ENCODE results near the gene CCDC146. TPM values are rescaled to one million over a fixed set of nuclear protein-coding genes. Genes with fewer than 3 reads are reported as not detected.

CCDC146 gene
- total and polyA plus RNA-seq, 9 of the 15 experiments (the other 6 are each of a cell fraction or from before 2014, with no cell fraction given) = 0.10 to 0.98 (median 0.26) TPM; not detected in 1

Other genes with a start within 250 kb of the CCDC146 start
- gene SPDYE17, start 90.3 kb upstream of the CCDC146 start, total RNA-seq (2014; rRNA removed) = not detected in 2 replicates
- not detected in 2 replicates for gene SPDYE17, start 90.3 kb upstream of the CCDC146 start, total RNA-seq (2014; rRNA removed; fragmentation: Illumina TruSeq; extraction: Trizol)
- not detected in 2 replicates for gene SPDYE17, start 90.3 kb upstream of the CCDC146 start, total RNA-seq (2015; rRNA removed; fragmentation: Illumina TruSeq; extraction: Trizol)
- gene SPDYE17, start 90.3 kb upstream of the CCDC146 start, total RNA-seq (2021) = not detected in 2 replicates
- not detected in 2 replicates for gene SPDYE17, start 90.3 kb upstream of the CCDC146 start, polyA plus RNA-seq (2011; rRNA removed)
- gene SPDYE17, start 90.3 kb upstream of the CCDC146 start, polyA plus RNA-seq (2014; fragmentation: Illumina TruSeq; extraction: Trizol) = not detected in 2 replicates
- gene SPDYE17, start 90.3 kb upstream of the CCDC146 start, polyA plus RNA-seq (2014; fragmentation: Nextera tagmentation; extraction: Ambion mirVana) = not detected
- not detected in 2 replicates for gene SPDYE17, start 90.3 kb upstream of the CCDC146 start, polyA plus RNA-seq (2014; rRNA removed)
- gene SPDYE18, start 60.1 kb upstream of the CCDC146 start, total RNA-seq (2014; rRNA removed) = 0.33 TPM in 1 of 2 replicates, not detected in the other
- gene SPDYE18, start 60.1 kb upstream of the CCDC146 start, total RNA-seq (2014; rRNA removed; fragmentation: Illumina TruSeq; extraction: Trizol) = 0.18 and 0.32 TPM in 2 replicates
- 0.25 TPM in 1 of 2 replicates, not detected in the other for gene SPDYE18, start 60.1 kb upstream of the CCDC146 start, total RNA-seq (2015; rRNA removed; fragmentation: Illumina TruSeq; extraction: Trizol)
- 0.44 TPM in 1 of 2 replicates, not detected in the other for gene SPDYE18, start 60.1 kb upstream of the CCDC146 start, total RNA-seq (2021)
- gene SPDYE18, start 60.1 kb upstream of the CCDC146 start, polyA plus RNA-seq (2011; rRNA removed) = 0.11 and 0.26 TPM in 2 replicates
- 0.18 TPM in 1 of 2 replicates, not detected in the other for gene SPDYE18, start 60.1 kb upstream of the CCDC146 start, polyA plus RNA-seq (2014; fragmentation: Illumina TruSeq; extraction: Trizol)
- gene SPDYE18, start 60.1 kb upstream of the CCDC146 start, polyA plus RNA-seq (2014; fragmentation: Nextera tagmentation; extraction: Ambion mirVana) = not detected
- gene SPDYE18, start 60.1 kb upstream of the CCDC146 start, polyA plus RNA-seq (2014; rRNA removed) = 0.13 and 0.16 TPM in 2 replicates
- gene FGL2, start 77.2 kb downstream of the CCDC146 start, total RNA-seq (2014; rRNA removed) = not detected in 2 replicates
- gene FGL2, start 77.2 kb downstream of the CCDC146 start, total RNA-seq (2014; rRNA removed; fragmentation: Illumina TruSeq; extraction: Trizol) = not detected in 2 replicates
- gene FGL2, start 77.2 kb downstream of the CCDC146 start, total RNA-seq (2015; rRNA removed; fragmentation: Illumina TruSeq; extraction: Trizol) = not detected in 2 replicates
- 0.11 TPM in 1 of 2 replicates, not detected in the other for gene FGL2, start 77.2 kb downstream of the CCDC146 start, total RNA-seq (2021)
- gene FGL2, start 77.2 kb downstream of the CCDC146 start, polyA plus RNA-seq (2011; rRNA removed) = not detected in 2 replicates
- gene FGL2, start 77.2 kb downstream of the CCDC146 start, polyA plus RNA-seq (2014; fragmentation: Illumina TruSeq; extraction: Trizol) = not detected in 2 replicates
- gene FGL2, start 77.2 kb downstream of the CCDC146 start, polyA plus RNA-seq (2014; fragmentation: Nextera tagmentation; extraction: Ambion mirVana) = not detected
- gene FGL2, start 77.2 kb downstream of the CCDC146 start, polyA plus RNA-seq (2014; rRNA removed) = not detected in 2 replicates

Measured in K562 (cell line).